Measurements from ENCODE around the gene ARL15.

GRCh38 chr5:53879708-53880323 lies 430.6 kb downstream of the ARL15 start:
- TF ChIP-seq PHF8 (IDR thresholded peaks at IDR 0.05; ENCODE audit: borderline replicate concordance, low read length), result no peak
- no peak for TF ChIP-seq TEAD1 (CRISPR knock-in tag; IDR thresholded peaks at IDR 0.05)
- no peak for TF ChIP-seq HNRNPUL1 (IDR thresholded peaks at IDR 0.05; ENCODE audit: low read length)
- no peak for TF ChIP-seq ATF2 (CRISPR knock-in tag; IDR thresholded peaks at IDR 0.05)

Measured in K562 (cell line).